Bladder microvascular endothelial cell (primary cell): ENCODE results near the gene RTP2. TPM values are rescaled to one million over a fixed set of nuclear protein-coding genes. Genes with fewer than 3 reads are reported as not detected.

Source experiments
- total RNA-seq: library from RNA; depleted of rRNA; stranded (reverse); fragments of >200 nt; gene quantifications from 2 replicates; pipeline ENCODE4 v1.2.3, GENCODE V29; 2014

Gene RTP2
- not detected in 2 replicates for total RNA-seq

DNA sequence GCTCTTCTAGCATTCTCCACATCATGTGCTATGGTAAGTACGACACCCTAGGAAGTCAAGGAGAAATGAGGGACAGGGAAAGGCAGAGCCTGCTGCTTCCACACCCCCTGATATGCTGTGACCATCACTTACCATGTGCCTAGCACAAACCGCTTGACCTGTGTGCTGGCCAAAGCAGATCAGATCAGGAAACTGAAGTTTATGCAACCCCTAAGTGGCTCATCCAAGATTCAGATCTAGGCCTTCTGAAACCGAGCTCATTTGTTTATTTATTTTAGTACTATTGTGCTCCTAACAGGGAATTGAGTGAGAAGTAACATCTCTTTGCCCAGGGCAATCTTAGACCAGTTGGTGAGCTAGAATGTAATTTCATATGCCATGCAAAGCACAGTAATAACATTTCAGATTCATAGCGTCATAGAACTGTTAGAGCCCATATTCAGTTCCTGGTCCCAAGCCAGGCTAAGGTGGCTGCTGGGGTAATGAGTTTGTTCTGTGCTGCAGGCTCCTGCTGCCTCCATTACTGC lies at the start of gene RTP2:
RTP2 (minus strand) TSS at position 51 of the 527 bp plus-strand sequence. CDS start 429 bp downstream, outside the sequence.

GRCh38 chr3:187745201-187746058 lies 43.1 kb upstream of the RTP2 start, which contains the start of gene BCL6:
TSS of gene BCL6 (minus strand) at chr3:187745468. CDS start at chr3:187733693, 11,775 bp downstream.

DNA sequence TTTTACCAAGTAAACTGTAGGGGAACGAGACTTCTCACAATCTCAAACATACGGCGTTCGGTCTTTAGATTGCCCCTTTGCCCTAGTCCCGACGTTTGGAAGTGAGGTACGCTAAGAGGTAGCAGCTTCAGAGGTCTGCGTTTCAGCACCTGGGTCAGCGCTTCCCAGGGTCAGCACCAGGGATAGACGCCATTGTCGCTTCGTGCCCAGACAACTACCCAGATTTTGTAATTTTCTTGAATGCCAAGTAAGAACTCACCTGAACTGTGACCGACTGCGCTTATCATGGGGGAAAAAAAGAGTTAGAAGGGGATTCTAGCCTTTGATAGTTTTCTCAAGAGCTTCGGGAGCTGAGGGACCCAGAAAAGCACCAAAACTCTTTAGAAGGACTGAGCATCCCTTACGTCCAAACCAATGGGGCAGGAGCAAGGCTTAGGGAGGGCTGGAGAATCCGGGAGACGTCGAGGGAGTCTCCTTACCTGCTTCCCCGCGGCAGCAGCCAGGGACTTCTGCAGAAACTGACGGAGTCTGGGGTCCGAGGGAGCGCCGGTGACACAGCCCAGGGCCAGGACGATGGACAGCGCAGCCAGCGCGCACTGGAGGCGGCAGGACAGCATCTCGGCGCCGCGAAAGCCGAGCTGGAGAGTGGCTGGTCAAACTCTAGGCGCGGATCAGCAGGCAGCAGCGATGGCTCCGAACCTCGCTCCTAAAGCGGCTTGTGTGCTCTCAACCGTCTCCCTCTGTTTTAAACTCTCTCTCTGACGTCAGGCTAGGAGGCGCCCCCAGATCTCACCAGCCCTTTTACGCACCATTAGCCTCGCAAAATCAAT lies 32.5 kb downstream of the RTP2 start, which contains the start of gene SST:
SST (minus strand) TSS at position 720 of the 830 bp plus-strand sequence; CDS start at position 617, 103 bp downstream.

Other genes starting within 250 kb of the RTP2 start
- gene SST, start 32.2 kb downstream of the RTP2 start, total RNA-seq: not detected in 2 replicates
- gene BCL6, start 42.9 kb upstream of the RTP2 start, total RNA-seq: 2.1 and 2.3 TPM in 2 replicates